GM15510 (cell line): ENCODE measurements around the gene NFE2L2.

Source experiments
- POLR2A ChIP-seq: IDR thresholded peaks from 3 replicates; pipeline ENCODE4 v1.6.1; 2011; ENCODE audit warnings: borderline replicate concordance; ENCODE audit not compliant: insufficient read length; ENCODE audit errors: extremely low read depth

NFE2L2 gene

GRCh38 chr2:177211169-177211568 is 53.4 kb downstream of the NFE2L2 start:
- no peak for TF ChIP-seq POLR2A

DNA sequence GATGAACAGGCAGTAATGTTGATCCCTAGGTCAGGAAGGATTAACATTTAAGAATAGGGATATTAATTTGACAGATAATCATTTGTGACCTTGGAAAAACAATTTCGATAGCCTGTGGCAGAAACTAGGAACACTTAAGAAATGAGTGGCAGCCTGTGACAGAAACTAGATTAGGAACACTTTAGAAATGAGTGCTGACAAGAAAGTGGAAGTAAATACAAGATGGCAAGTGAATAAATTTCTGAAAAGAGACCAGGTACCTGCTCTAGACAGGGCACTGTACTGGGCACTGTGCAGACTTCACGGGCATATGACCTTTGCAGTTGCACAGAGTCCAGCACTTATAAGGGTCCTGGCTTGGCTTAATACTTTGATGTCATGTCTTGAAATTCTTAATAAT is 57.4 kb downstream of the NFE2L2 start:
- no peak for TF ChIP-seq POLR2A

GRCh38 chr2:177204417-177204816 is 60.1 kb downstream of the NFE2L2 start:
- no peak for TF ChIP-seq POLR2A

DNA sequence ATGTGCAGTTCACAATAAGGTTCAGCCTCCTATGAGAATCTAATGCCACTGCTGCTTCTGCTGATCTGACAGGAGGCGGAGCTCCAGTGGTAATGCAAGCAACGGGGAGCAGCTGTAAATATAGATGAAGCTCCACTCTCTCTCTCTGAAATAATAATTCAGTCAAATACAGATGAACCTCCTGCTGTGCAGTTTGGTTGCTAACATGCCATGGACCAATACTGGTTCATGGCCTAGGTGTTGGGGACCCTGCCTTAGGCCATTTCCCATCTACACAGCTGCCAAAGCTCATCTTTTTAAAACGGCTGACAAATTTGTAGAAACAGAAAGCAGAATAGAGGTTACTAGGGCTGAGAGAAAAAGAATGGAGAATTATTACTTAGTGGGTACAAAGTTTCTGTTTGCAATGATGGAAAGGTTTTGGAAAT is 62.6 kb downstream of the NFE2L2 start:
- TF ChIP-seq POLR2A, result no peak

- TF ChIP-seq POLR2A, result no peak
Measured at GRCh38 chr2:177195194-177195593, 69.3 kb downstream of the NFE2L2 start.

DNA sequence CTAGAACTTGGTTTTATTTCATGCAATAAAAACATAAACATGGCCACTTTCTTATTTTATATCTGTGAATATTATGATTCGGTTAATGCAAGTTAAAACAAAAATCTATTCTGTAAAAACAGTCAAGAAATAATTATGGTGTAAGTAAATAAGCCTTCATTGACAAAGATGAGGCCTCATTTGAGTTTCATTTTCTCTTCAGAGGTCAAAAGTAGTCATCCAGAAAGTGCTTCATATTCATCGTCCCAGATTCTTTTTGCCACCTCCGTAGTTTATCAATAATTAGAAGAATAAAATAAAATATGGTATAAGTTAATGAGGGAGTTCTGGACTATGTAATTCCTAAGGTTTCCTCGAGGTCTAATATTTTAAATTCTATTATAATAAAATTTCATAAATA is 71.3 kb downstream of the NFE2L2 start:
- no peak for TF ChIP-seq POLR2A

DNA sequence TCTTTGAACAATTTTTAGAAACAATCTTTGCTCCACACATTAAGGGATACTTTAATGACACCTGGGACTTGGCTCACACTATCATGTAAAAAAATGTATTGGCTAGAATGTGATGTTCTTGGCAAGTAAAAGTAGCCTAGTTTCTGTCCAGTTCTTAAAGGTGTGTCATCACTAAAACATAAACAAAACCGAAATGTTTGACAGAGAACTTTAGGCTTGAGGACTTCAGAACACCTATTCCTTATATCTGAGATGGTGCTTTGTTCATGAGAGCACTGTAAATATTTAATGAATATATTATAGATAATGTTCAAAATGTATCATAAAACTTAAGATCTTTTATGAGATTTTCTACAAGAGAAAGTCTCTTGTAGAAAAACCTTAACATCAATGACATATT is 71.7 kb downstream of the NFE2L2 start:
- no peak for TF ChIP-seq POLR2A

DNA sequence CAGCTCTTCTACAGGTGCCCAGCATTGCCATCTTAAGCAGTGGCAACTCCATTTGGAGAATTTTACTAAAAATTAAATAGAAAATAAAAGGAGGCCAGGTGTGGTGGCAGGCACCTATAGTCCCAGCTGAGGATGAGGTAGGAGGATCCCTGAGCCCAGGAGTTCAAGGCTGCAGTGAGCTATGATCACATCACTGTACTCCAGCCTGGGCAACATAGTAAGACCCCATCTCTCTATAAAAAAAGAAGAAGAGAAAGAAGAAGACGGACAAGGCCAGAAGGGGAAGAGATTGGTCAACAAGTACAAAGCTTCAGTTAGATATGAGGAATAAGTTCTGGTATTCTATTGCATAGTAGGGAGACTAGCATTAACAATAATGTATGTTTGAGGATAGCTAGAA is 73.6 kb downstream of the NFE2L2 start:
- no peak for TF ChIP-seq POLR2A

GRCh38 chr2:177188482-177189469 is 75.8 kb downstream of the NFE2L2 start:
- no peak for TF ChIP-seq POLR2A

DNA sequence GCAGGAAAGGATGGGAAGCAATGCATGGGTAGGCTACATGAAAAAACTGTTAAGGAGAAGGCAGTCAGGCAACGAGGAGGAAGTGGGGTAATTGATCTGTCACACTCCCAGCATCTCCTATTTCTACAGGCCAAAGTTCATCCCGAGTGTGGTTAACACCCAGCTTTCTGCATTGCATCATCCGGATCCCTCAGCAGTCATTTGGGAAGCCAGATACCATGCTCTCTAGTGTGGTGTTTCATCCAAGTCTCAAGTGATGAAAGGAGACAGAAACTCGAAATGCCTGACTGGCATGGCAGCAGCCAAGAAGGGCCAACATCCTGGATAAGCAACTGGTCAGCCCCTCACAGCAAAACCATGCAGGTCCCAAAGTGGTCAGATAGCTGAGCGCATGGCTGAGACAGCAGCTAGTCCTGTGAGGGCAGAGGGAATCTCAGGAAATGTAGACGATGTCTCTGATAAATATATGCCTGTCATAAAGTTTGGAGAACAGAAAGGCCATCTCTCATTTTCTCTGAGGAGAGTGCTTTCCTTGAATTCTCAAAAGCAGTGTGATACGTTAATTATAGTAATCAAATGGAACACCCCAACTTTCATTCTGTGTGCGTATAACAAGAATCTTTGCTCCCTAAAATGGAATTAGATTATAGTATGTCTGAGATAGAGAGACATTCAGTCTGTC is 76.8 kb downstream of the NFE2L2 start:
- no peak for TF ChIP-seq POLR2A

DNA sequence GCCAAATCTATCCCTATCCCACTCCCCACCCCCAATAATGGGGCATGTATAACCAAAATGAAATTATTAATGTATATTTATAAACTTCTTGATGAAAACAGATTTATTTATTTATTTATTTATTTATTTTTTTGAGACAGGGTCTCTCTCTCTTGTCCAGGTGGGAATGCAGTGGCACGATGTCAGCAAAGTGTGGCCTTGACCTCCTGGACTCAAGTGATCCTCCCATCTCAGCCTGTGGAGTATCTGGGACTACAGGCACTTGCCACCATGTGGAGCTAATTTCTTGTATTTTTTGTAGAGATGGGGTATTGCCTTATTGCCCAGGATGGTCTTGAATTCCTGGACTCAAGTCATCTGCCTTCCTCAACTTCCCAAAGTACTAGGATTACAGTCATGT is 79.9 kb downstream of the NFE2L2 start:
- no peak for TF ChIP-seq POLR2A

DNA sequence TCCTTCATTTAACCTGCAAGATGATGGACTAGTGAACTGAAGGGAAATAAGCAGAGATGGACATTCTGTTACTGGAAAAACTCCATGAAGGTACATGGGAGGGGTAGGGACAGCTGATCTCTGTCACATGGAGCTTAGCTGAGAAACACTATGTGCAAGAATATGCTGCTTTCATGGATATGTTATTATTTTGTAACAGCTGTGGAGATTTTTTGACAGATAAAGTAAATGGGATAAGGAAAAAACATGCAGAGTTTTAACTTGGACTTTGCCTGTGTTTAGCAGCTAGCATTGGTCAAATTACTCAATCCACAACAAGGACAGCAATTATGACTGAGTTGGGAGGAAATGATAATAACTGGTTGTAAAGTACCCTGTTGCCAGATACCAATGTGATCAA is 80.7 kb downstream of the NFE2L2 start:
- no peak for TF ChIP-seq POLR2A
